Fibroblast of lung (primary cell): ENCODE data around the gene STIL. TPM values are rescaled to one million over a fixed set of nuclear protein-coding genes. Genes with fewer than 3 reads are reported as not detected.

Source experiments
- DNase-seq, 2 donors: peaks; one replicate each; pipeline versions ENCODE4 v3.0.0 to v3.0.0-alpha.2; 2010; ENCODE audit warnings: low read depth in 2 of 2
- H2AFZ ChIP-seq: 2 replicates; pipeline ENCODE4 v1.5.1; 2012; ENCODE audit warnings: low read length, control low read depth, inconsistent platforms
- H3K27ac ChIP-seq: 2 replicates; pipeline ENCODE4 v1.5.1; 2011; ENCODE audit warnings: low read length, control low read depth; ENCODE audit not compliant: insufficient read depth
- H3K27me3 ChIP-seq: 2 replicates; pipeline ENCODE4 v1.5.1; 2011; ENCODE audit warnings: mild to moderate bottlenecking, low read length; ENCODE audit not compliant: control insufficient read depth, insufficient read depth
- H3K36me3 ChIP-seq: 2 replicates; pipeline ENCODE4 v1.5.1; 2011; ENCODE audit warnings: low read length; ENCODE audit not compliant: control insufficient read depth, insufficient read depth
- H3K4me1 ChIP-seq: 2 replicates; pipeline ENCODE4 v1.5.1; 2011; ENCODE audit warnings: low read length; ENCODE audit not compliant: control insufficient read depth, insufficient read depth; ENCODE audit errors: extremely low read depth
- H3K4me2 ChIP-seq: 2 replicates; pipeline ENCODE4 v1.5.1; 2011; ENCODE audit warnings: low read length, control low read depth; ENCODE audit not compliant: insufficient read depth; ENCODE audit errors: extremely low read depth
- H3K4me3 ChIP-seq, 4 experiments: fragments of 200-600 bp in 1 of 4; sonication (generic) in 1 of 4; replicated peaks in 1 of 4; 2 replicates each; pipeline ENCODE4 v1.5.1; 2011 to 2016; ENCODE audit warnings: low read length in 4 of 4, low read depth in 3 of 4, mild to moderate bottlenecking in 3 of 4, control low read depth in 2 of 4, inconsistent platforms in 1 of 4, mixed read lengths in 1 of 4; ENCODE audit not compliant: insufficient read depth in 1 of 4; ENCODE audit errors: control extremely low read depth in 1 of 4
- H3K79me2 ChIP-seq: 2 replicates; pipeline ENCODE4 v1.5.1; 2012; ENCODE audit warnings: mild to moderate bottlenecking, low read length, inconsistent platforms; ENCODE audit not compliant: control insufficient read depth, insufficient read depth
- H3K9ac ChIP-seq: 2 replicates; pipeline ENCODE4 v1.5.1; 2011; ENCODE audit warnings: mild to moderate bottlenecking, low read length, control low read depth; ENCODE audit not compliant: insufficient read depth
- H3K9me3 ChIP-seq: 2 replicates; pipeline ENCODE4 v1.5.1; 2012; ENCODE audit warnings: low read depth, low read length; ENCODE audit not compliant: control insufficient read depth, insufficient read depth
- H4K20me1 ChIP-seq: 2 replicates; pipeline ENCODE4 v1.5.1; 2011; ENCODE audit warnings: low read length; ENCODE audit not compliant: control insufficient read depth, insufficient read depth; ENCODE audit errors: extremely low read depth
- CTCF ChIP-seq, 2 donors: IDR thresholded peaks in 1 of 2; conservative IDR thresholded peaks in 1 of 2; 1 replicate in 1 of 2; 2 replicates in 1 of 2; pipeline ENCODE4 v1.5.1; 2011 to 2012; ENCODE audit warnings: low read length in 2 of 2, control low read depth in 1 of 2, inconsistent platforms in 1 of 2, low read depth in 1 of 2, mild to moderate bottlenecking in 1 of 2
- EZH2 ChIP-seq: IDR thresholded peaks from 2 replicates; pipeline ENCODE4 v1.5.1; 2012; ENCODE audit warnings: low read length, control low read depth, mild to moderate bottlenecking; ENCODE audit errors: missing control alignments
- polyA plus RNA-seq, 2 donors: library from polyadenylated mRNA; depleted of rRNA in 1 of 2; stranded (reverse) in 1 of 2; unstranded in 1 of 2; fragments of >200 nt; gene quantifications; 2 replicates each; pipeline ENCODE4 v1.2.1, GENCODE V29; 2011 to 2012; ENCODE audit warnings: missing spikeins in 1 of 2
- total RNA-seq: library from RNA; depleted of rRNA; stranded (reverse); fragments of >200 nt; gene quantifications from 2 replicates; pipeline ENCODE4 v1.2.1, GENCODE V29; 2014

The STIL gene
- total and polyA plus RNA-seq, 2 donors (not counting 1 experiment from before 2014, with no cell fraction given), result 5.8 to 6.2 TPM

GRCh38 chr1:47212636-47213229 lies 101.2 kb downstream of the STIL start:
- H3K79me2 ChIP-seq, result no peaks in the 10 kb centered on the region
- H3K36me3 ChIP-seq, result no peaks in the 10 kb centered on the region
- H2AFZ ChIP-seq, result no peak overlapping the region
- H4K20me1 ChIP-seq, result no peaks in the 10 kb centered on the region
- no peaks in the 10 kb centered on the region for H3K9me3 ChIP-seq
- TF ChIP-seq EZH2, result no peak
- no peak for TF ChIP-seq CTCF (conservative IDR thresholded peaks at IDR 0.05 in 1 of 2, IDR thresholded peaks at IDR 0.05 in 1 of 2; ENCODE audit: low read depth in 1 of 2, low read length in 2 of 2)
- DNase-seq, result no peak
- no peak overlapping the region for H3K27ac ChIP-seq
- no peaks in the 10 kb centered on the region for H3K27me3 ChIP-seq
- H3K4me1 ChIP-seq, result no peaks in the 10 kb centered on the region
- H3K4me2 ChIP-seq, result no peak overlapping the region
- H3K4me3 ChIP-seq, result no peak overlapping the region
- H3K9ac ChIP-seq, result no peak overlapping the region

GRCh38 chr1:47211796-47212269 lies 102.1 kb downstream of the STIL start:
- Histone ChIP-seq H3K9ac (no peak overlapping the region), H2AFZ (no peak overlapping the region), H3K79me2 (no peaks in the 10 kb centered on the region), H3K36me3 (no peaks in the 10 kb centered on the region), H3K4me2 (no peak overlapping the region), H3K9me3 (no peaks in the 10 kb centered on the region), H3K27ac (no peak overlapping the region), H3K4me1 (no peaks in the 10 kb centered on the region), H3K4me3 (no peak overlapping the region), H4K20me1 (no peaks in the 10 kb centered on the region), H3K27me3 (no peaks in the 10 kb centered on the region)
- TF ChIP-seq CTCF (conservative IDR thresholded peaks at IDR 0.05 in 1 of 2, IDR thresholded peaks at IDR 0.05 in 1 of 2; ENCODE audit: low read depth in 1 of 2, low read length in 2 of 2) (no peak), EZH2 (no peak)
- DNase-seq, result no peak

- Histone ChIP-seq H3K4me3 (no peak overlapping the region), H3K4me2 (no peak overlapping the region), H3K9ac (no peak overlapping the region), H3K79me2 (no peaks in the 10 kb centered on the region), H3K36me3 (no peaks in the 10 kb centered on the region), H3K4me1 (no peaks in the 10 kb centered on the region), H3K27me3 (no peaks in the 10 kb centered on the region), H3K27ac (no peak overlapping the region), H4K20me1 (no peaks in the 10 kb centered on the region), H3K9me3 (no peaks in the 10 kb centered on the region), H2AFZ (no peak overlapping the region)
- DNase-seq, result no peak
- TF ChIP-seq CTCF (conservative IDR thresholded peaks at IDR 0.05 in 1 of 2, IDR thresholded peaks at IDR 0.05 in 1 of 2; ENCODE audit: low read depth in 1 of 2, low read length in 2 of 2) (no peak), EZH2 (no peak)
These were observed 103.3 kb downstream of the STIL start for GRCh38 chr1:47210666-47211065.
